Measurements from ENCODE around the gene TK2.
A peak's percentile ranks its signal among the peaks of the same experiment; 100 is the strongest.

Gene TK2

DNA sequence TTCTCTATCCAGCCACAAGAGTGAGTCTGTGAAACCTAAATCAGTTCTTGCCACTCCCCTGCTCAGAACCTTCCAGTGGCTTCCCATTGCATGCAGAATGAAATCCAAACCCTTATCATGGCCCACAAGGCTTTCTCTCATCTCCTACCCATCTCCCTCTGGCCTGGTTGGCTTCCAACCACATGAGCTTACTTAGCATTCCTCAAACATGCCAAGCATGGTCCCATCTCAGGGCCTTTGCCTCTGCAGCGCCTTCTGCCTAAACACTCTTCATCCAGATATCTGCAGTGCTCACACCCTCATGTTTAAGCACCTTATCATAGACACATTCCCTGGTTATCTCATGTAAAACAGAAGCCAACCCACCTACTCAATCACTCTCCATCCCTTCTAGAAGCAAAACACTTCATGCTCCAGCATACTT lies 15.5 kb downstream of the TK2 start:
- H3K9me3 ChIP-seq (replicated peaks in 1 of 2; ENCODE audit: control insufficient read depth in 2 of 2, insufficient read depth in 1 of 2, low read depth in 1 of 2, low read length in 2 of 2), result no peaks in the 10 kb centered on the region
- no peak overlapping the region for H4K8ac ChIP-seq (ENCODE audit: low read depth, low read length)
- no peak overlapping the region for H3K27ac ChIP-seq (replicated peaks; ENCODE audit: low read length)
- H3K79me1 ChIP-seq (ENCODE audit: low read depth, low read length), result no peaks in the 10 kb centered on the region
- no peak overlapping the region for H2AK5ac ChIP-seq (ENCODE audit: low read depth, low read length)
- H3K4ac ChIP-seq (ENCODE audit: low read length), result no peak overlapping the region
- no peak overlapping the region for H3K4me3 ChIP-seq (ENCODE audit: low read length in 2 of 2)
- H3K4me2 ChIP-seq (ENCODE audit: insufficient read depth, low read length, poor library complexity, severe bottlenecking), result no peak overlapping the region
- H3K27me3 ChIP-seq (ENCODE audit: control insufficient read depth in 3 of 3, insufficient read depth in 3 of 3, low read depth in 1 of 3, low read length in 3 of 3), result no peaks in the 10 kb centered on the region
- H3K36me3 ChIP-seq (replicated peaks in 1 of 2; ENCODE audit: control insufficient read depth in 2 of 2, insufficient read depth in 2 of 2, low read length in 2 of 2), result peaks cover 0 to 59% of the 10 kb centered on the region in 2 donors
- no peak overlapping the region for H3K14ac ChIP-seq (ENCODE audit: low read length)
- no peak for DNase-seq (ENCODE audit: low spot score)
- no peak overlapping the region for H4K91ac ChIP-seq (ENCODE audit: low read depth, low read length, poor library complexity)
- no peak overlapping the region for H2BK12ac ChIP-seq (ENCODE audit: low read length)
- H2BK15ac ChIP-seq (ENCODE audit: low read length), result no peak overlapping the region
- WGBS, 2 donors (ENCODE audit: extremely low coverage in 2 of 2, insufficient read length in 2 of 2, insufficient replicate concordance in 1 of 2), result no CpG with 5 or more reads among the region's 1 CpG
- H3K4me1 ChIP-seq (ENCODE audit: control insufficient read depth in 2 of 2, insufficient read depth in 1 of 2, low read depth in 1 of 2, low read length in 2 of 2), result peaks cover 0 to 2% of the 10 kb centered on the region in 2 donors
- H3K9ac ChIP-seq (ENCODE audit: low read depth, low read length, poor library complexity), result no peak overlapping the region
- H3K18ac ChIP-seq (ENCODE audit: low read length), result no peak overlapping the region
- H2BK5ac ChIP-seq (ENCODE audit: low read length), result no peak overlapping the region
- no peak overlapping the region for H2AFZ ChIP-seq (ENCODE audit: low read length)
- no peak overlapping the region for H2BK120ac ChIP-seq (ENCODE audit: low read depth, low read length)
- H3K23ac ChIP-seq (ENCODE audit: low read depth, low read length, poor library complexity), result no peak overlapping the region

DNA sequence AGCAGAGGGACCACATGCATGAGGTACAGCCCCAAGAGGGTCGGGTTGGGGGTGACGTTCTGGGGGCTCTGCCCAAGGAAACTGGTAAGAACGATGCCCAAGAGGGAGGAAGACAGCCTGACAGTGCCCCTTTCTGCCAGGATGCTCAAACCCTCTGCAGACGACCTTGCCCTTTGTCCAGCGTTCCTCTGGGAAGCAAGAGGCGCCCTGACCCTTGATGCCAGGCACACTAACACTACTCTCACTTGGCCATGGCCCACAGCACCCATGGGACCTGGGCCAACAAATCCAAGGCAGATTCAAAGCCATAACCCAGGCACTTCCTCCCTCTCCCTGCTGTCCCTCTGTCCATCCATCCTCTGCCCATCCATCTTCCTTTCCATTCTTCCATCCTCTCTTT lies 20.4 kb downstream of the TK2 start:
- Histone ChIP-seq H2BK5ac (ENCODE audit: low read length) (no peak overlapping the region), H2BK120ac (ENCODE audit: low read depth, low read length) (no peak overlapping the region), H3K79me1 (ENCODE audit: low read depth, low read length) (no peaks in the 10 kb centered on the region), H2AFZ (ENCODE audit: low read length) (no peak overlapping the region), H3K4ac (ENCODE audit: low read length) (no peak overlapping the region), H3K9me3 (replicated peaks in 1 of 2; ENCODE audit: control insufficient read depth in 2 of 2, insufficient read depth in 1 of 2, low read depth in 1 of 2, low read length in 2 of 2) (no peaks in the 10 kb centered on the region), H4K8ac (ENCODE audit: low read depth, low read length) (no peak overlapping the region), H3K4me2 (ENCODE audit: insufficient read depth, low read length, poor library complexity, severe bottlenecking) (no peak overlapping the region), H3K4me1 (ENCODE audit: control insufficient read depth in 2 of 2, insufficient read depth in 1 of 2, low read depth in 1 of 2, low read length in 2 of 2) (peaks cover 0 to 2% of the 10 kb centered on the region in 2 donors), H2BK15ac (ENCODE audit: low read length) (no peak overlapping the region), H2BK12ac (ENCODE audit: low read length) (no peak overlapping the region), H3K27ac (replicated peaks; ENCODE audit: low read length) (no peak overlapping the region), H3K36me3 (replicated peaks in 1 of 2; ENCODE audit: control insufficient read depth in 2 of 2, insufficient read depth in 2 of 2, low read length in 2 of 2) (peaks cover 5 to 73% of the 10 kb centered on the region in 2 donors), H3K23ac (ENCODE audit: low read depth, low read length, poor library complexity) (no peak overlapping the region), H3K14ac (ENCODE audit: low read length) (no peak overlapping the region), H3K18ac (ENCODE audit: low read length) (no peak overlapping the region), H2AK5ac (ENCODE audit: low read depth, low read length) (no peak overlapping the region), H3K9ac (ENCODE audit: low read depth, low read length, poor library complexity) (no peak overlapping the region), H3K27me3 (ENCODE audit: control insufficient read depth in 3 of 3, insufficient read depth in 3 of 3, low read depth in 1 of 3, low read length in 3 of 3) (no peaks in the 10 kb centered on the region), H4K91ac (ENCODE audit: low read depth, low read length, poor library complexity) (no peak overlapping the region), H3K4me3 (ENCODE audit: low read length in 2 of 2) (no peak overlapping the region)
- DNase-seq (ENCODE audit: low spot score), result no peak
- WGBS, 2 donors (ENCODE audit: extremely low coverage in 2 of 2, insufficient read length in 2 of 2, insufficient replicate concordance in 1 of 2), result no CpG with 5 or more reads among the region's 6 CpGs

- no CpG with 5 or more reads among the region's 5 CpGs for WGBS, 2 donors (ENCODE audit: extremely low coverage in 2 of 2, insufficient read length in 2 of 2, insufficient replicate concordance in 1 of 2)
- peaks cover 5 to 65% of the 10 kb centered on the region in 2 donors for H3K36me3 ChIP-seq (replicated peaks in 1 of 2; ENCODE audit: control insufficient read depth in 2 of 2, insufficient read depth in 2 of 2, low read length in 2 of 2)
- DNase-seq (ENCODE audit: low spot score), result no peak
Measured at GRCh38 chr16:66528294-66528693, 21.6 kb downstream of the TK2 start.

GRCh38 chr16:66525396-66526180 lies 24.3 kb downstream of the TK2 start:
- no CpG with 5 or more reads among the region's 9 CpGs for WGBS, 2 donors (ENCODE audit: extremely low coverage in 2 of 2, insufficient read length in 2 of 2, insufficient replicate concordance in 1 of 2)
- Histone ChIP-seq H2BK5ac (ENCODE audit: low read length) (no peak overlapping the region), H3K9ac (ENCODE audit: low read depth, low read length, poor library complexity) (no peak overlapping the region), H3K9me3 (replicated peaks in 1 of 2; ENCODE audit: control insufficient read depth in 2 of 2, insufficient read depth in 1 of 2, low read depth in 1 of 2, low read length in 2 of 2) (no peaks in the 10 kb centered on the region), H2AK5ac (ENCODE audit: low read depth, low read length) (no peak overlapping the region), H2AFZ (ENCODE audit: low read length) (no peak overlapping the region), H3K27me3 (ENCODE audit: control insufficient read depth in 3 of 3, insufficient read depth in 3 of 3, low read depth in 1 of 3, low read length in 3 of 3) (no peaks in the 10 kb centered on the region), H3K4me1 (ENCODE audit: control insufficient read depth in 2 of 2, insufficient read depth in 1 of 2, low read depth in 1 of 2, low read length in 2 of 2) (no peaks in the 10 kb centered on the region), H4K91ac (ENCODE audit: low read depth, low read length, poor library complexity) (no peak overlapping the region), H3K4me3 (ENCODE audit: low read length in 2 of 2) (no peak overlapping the region), H3K18ac (ENCODE audit: low read length) (no peak overlapping the region), H3K14ac (ENCODE audit: low read length) (no peak overlapping the region), H3K4ac (ENCODE audit: low read length) (no peak overlapping the region), H3K79me1 (ENCODE audit: low read depth, low read length) (no peaks in the 10 kb centered on the region), H2BK15ac (ENCODE audit: low read length) (no peak overlapping the region), H2BK12ac (ENCODE audit: low read length) (no peak overlapping the region), H3K23ac (ENCODE audit: low read depth, low read length, poor library complexity) (no peak overlapping the region), H3K27ac (replicated peaks; ENCODE audit: low read length) (no peak overlapping the region), H4K8ac (ENCODE audit: low read depth, low read length) (no peak overlapping the region), H2BK120ac (ENCODE audit: low read depth, low read length) (no peak overlapping the region), H3K4me2 (ENCODE audit: insufficient read depth, low read length, poor library complexity, severe bottlenecking) (no peak overlapping the region), H3K36me3 (replicated peaks in 1 of 2; ENCODE audit: control insufficient read depth in 2 of 2, insufficient read depth in 2 of 2, low read length in 2 of 2) (peaks cover 5 to 56% of the 10 kb centered on the region in 2 donors)
- DNase-seq (ENCODE audit: low spot score), result no peak

More at GRCh38 chr16:66528294-66528693, 21.6 kb downstream of the TK2 start:
- H3K4me2 ChIP-seq (ENCODE audit: insufficient read depth, low read length, poor library complexity, severe bottlenecking), result no peak overlapping the region
- H4K8ac ChIP-seq (ENCODE audit: low read depth, low read length), result no peak overlapping the region
- no peaks in the 10 kb centered on the region for H3K27me3 ChIP-seq (ENCODE audit: control insufficient read depth in 3 of 3, insufficient read depth in 3 of 3, low read depth in 1 of 3, low read length in 3 of 3)
- H3K14ac ChIP-seq (ENCODE audit: low read length), result no peak overlapping the region
- no peak overlapping the region for H3K27ac ChIP-seq (replicated peaks; ENCODE audit: low read length)
- H2BK12ac ChIP-seq (ENCODE audit: low read length), result no peak overlapping the region
- no peak overlapping the region for H2BK5ac ChIP-seq (ENCODE audit: low read length)
- H3K18ac ChIP-seq (ENCODE audit: low read length), result no peak overlapping the region
- H3K4ac ChIP-seq (ENCODE audit: low read length), result no peak overlapping the region
- peaks cover 0 to 2% of the 10 kb centered on the region in 2 donors for H3K4me1 ChIP-seq (ENCODE audit: control insufficient read depth in 2 of 2, insufficient read depth in 1 of 2, low read depth in 1 of 2, low read length in 2 of 2)
- peak overlapping the region; percentile 6 for H4K91ac ChIP-seq (ENCODE audit: low read depth, low read length, poor library complexity)
- H3K79me1 ChIP-seq (ENCODE audit: low read depth, low read length), result no peaks in the 10 kb centered on the region
- H2BK120ac ChIP-seq (ENCODE audit: low read depth, low read length), result no peak overlapping the region
- H3K9me3 ChIP-seq (replicated peaks in 1 of 2; ENCODE audit: control insufficient read depth in 2 of 2, insufficient read depth in 1 of 2, low read depth in 1 of 2, low read length in 2 of 2), result no peaks in the 10 kb centered on the region
- no peak overlapping the region for H3K23ac ChIP-seq (ENCODE audit: low read depth, low read length, poor library complexity)
- H2BK15ac ChIP-seq (ENCODE audit: low read length), result no peak overlapping the region
- H3K9ac ChIP-seq (ENCODE audit: low read depth, low read length, poor library complexity), result no peak overlapping the region
- no peak overlapping the region for H3K4me3 ChIP-seq (ENCODE audit: low read length in 2 of 2)
- H2AK5ac ChIP-seq (ENCODE audit: low read depth, low read length), result no peak overlapping the region
- H2AFZ ChIP-seq (ENCODE audit: low read length), result no peak overlapping the region
